ENCODE measurements around the gene LAD1. TPM values are rescaled to one million over a fixed set of nuclear protein-coding genes. Genes with fewer than 3 reads are reported as not detected.

The LAD1 gene
- polyA plus RNA-seq, 2 of the 4 experiments (the other 2 are of a cell fraction) = 0.19 to 1.1 TPM

DNA sequence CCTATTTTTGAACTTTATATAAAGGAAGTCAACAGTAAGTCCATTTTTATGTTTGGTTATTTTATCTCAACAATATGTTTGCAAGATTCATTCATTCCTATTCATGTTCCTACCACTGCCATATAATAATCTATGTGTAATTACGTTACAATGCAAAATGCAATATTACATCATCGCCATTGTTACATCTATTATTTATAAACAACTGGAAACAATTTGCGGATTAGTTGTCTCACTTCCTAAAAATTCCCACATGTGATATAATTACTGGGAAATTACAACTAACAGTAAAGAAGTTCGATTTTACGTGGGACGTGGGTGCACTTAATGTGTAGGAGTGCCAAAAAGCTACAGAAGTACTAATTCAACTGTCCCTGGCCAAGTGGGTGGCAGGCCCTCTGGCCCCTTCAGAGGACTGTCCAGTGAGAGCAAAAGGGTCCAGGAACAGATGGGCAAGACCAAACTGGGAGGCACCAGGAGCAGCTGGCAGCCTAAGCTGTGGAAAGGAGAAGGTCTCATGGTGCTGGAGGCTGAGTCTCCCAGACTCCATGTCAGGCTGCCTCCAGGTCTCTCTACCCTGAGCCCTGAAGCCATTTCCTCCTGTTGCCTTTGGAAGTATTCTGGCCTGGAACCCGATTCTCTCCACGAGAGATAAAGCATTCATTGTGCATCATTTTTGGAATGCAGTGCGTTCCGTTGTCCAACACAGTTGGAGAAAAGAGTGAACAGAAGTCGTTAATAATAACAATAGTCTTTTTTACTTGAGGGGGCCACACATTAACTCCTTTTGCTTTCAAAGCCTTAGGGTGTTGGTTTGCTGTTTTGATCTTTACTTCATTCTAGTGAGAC lies 64.6 kb downstream of the LAD1 start:
- Histone ChIP-seq H3K9me3 (no peaks in the 10 kb centered on the region), H3K4me3 (no peak overlapping the region), H3K4me1 (no peaks in the 10 kb centered on the region), H3K27ac (no peak overlapping the region), H3K4me2 (no peak overlapping the region)
- no peak for TF ChIP-seq MYC (IDR thresholded peaks at IDR 0.05; ENCODE audit: borderline replicate concordance, low read length)
- no peak for TF ChIP-seq ZFP36 (IDR thresholded peaks at IDR 0.05; ENCODE audit: borderline replicate concordance, partially characterized antibody)
- no peak for TF ChIP-seq ZNF302 (CRISPR knock-in tag; IDR thresholded peaks at IDR 0.05)
- TF ChIP-seq RFX5 (IDR thresholded peaks at IDR 0.05) = no peak
- TF ChIP-seq, protein P1, sequence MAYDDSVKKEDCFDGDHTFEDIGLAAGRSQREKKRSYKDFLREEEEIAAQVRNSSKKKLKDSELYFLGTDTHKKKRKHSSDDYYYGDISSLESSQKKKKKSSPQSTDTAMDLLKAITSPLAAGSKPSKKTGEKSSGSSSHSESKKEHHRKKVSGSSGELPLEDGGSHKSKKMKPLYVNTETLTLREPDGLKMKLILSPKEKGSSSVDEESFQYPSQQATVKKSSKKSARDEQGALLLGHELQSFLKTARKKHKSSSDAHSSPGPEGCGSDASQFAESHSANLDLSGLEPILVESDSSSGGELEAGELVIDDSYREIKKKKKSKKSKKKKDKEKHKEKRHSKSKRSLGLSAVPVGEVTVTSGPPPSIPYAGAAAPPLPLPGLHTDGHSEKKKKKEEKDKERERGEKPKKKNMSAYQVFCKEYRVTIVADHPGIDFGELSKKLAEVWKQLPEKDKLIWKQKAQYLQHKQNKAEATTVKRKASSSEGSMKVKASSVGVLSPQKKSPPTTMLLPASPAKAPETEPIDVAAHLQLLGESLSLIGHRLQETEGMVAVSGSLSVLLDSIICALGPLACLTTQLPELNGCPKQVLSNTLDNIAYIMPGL (CRISPR knock-in tag; IDR thresholded peaks at IDR 0.05; ENCODE audit: borderline replicate concordance) = no peak
- DNase-seq (ENCODE audit: low read depth in 1 of 2, low spot score in 1 of 2) (no peak), ATAC-seq (no peak), FAIRE-seq (no peak)
- ChIA-PET CTCF (interaction anchor here (1.0 to 3.9 kb wide), 4 partner anchors 13 to 81 kb away, joined by 3 to 19 read pairs (median 3); no protein-coding TSS in a partner anchor), POLR2A (no interaction called here)
- WGBS (ENCODE audit: missing lambda C conversion rate) = 67% methylated on average over 11 of the region's 11 CpGs

DNA sequence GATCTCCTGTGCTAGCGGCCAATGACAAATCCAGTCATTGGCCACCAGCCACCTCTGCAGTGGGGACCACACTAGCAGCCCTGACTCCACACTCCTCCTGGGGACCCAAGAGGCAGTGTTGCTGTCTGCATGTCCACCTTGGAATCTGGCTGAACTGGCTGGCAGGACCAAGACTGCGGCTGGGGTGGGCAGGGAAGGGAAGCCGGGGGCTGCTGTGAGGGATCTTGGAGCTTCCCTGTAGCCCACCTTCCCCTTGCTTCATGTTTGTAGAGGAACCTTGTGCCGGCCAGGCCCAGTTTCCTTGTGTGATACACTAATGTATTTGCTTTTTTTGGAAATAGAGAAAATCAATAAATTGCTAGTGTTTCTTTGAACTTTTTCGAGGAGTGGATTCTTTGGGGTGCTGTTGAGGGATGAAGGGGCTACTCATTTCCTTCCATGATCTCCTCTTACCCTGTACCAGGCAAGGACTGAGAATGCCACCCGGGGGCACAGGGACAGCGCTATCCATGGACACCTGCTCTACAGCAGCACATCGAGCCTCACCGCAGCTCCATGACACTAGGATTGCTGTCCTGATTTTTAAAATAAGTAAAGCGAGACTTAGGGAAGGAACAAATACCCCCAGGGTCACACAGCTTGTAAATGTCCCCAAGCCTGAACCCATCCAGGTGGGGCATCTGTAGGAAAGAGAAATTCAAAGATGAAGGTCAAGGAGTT lies 66.3 kb downstream of the LAD1 start:
- TF ChIP-seq RFX5 (IDR thresholded peaks at IDR 0.05) (no peak), MAZ (IDR thresholded peaks at IDR 0.05; ENCODE audit: borderline replicate concordance, low read depth, low read length) (no peak), NFE2L2 (conservative IDR thresholded peaks at IDR 0.05; ENCODE audit: low read length) (no peak), ZNF302 (CRISPR knock-in tag; IDR thresholded peaks at IDR 0.05) (no peak), POLR2A (IDR thresholded peaks at IDR 0.05; ENCODE audit: low read length) (no peak), HOXB5 (CRISPR knock-in tag; IDR thresholded peaks at IDR 0.05) (no peak), NPAS2 (CRISPR knock-in tag; IDR thresholded peaks at IDR 0.05; ENCODE audit: borderline replicate concordance) (no peak), CHD2 (IDR thresholded peaks at IDR 0.05; ENCODE audit: low read length, partially characterized antibody) (no peak)
- TF ChIP-seq, protein P2, sequence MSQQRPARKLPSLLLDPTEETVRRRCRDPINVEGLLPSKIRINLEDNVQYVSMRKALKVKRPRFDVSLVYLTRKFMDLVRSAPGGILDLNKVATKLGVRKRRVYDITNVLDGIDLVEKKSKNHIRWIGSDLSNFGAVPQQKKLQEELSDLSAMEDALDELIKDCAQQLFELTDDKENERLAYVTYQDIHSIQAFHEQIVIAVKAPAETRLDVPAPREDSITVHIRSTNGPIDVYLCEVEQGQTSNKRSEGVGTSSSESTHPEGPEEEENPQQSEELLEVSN (IDR thresholded peaks at IDR 0.05; ENCODE audit: borderline replicate concordance, low read depth) = no peak
- Histone ChIP-seq H3K9me3 (no peaks in the 10 kb centered on the region), H3K4me3 (no peak overlapping the region), H3K4me2 (no peak overlapping the region), H3K4me1 (no peaks in the 10 kb centered on the region), H3K27ac (no peak overlapping the region)
- ChIA-PET POLR2A (no interaction called here), CTCF (interaction anchor here (1.9 to 5.1 kb wide), 4 partner anchors 15 to 79 kb away, joined by 4 to 32 read pairs (median 14); no protein-coding TSS in a partner anchor)
- FAIRE-seq (no peak), DNase-seq (ENCODE audit: low read depth in 1 of 2, low spot score in 1 of 2) (no peak), ATAC-seq (no peak)
- WGBS (ENCODE audit: missing lambda C conversion rate) = 81% methylated on average over 10 of the region's 10 CpGs

DNA sequence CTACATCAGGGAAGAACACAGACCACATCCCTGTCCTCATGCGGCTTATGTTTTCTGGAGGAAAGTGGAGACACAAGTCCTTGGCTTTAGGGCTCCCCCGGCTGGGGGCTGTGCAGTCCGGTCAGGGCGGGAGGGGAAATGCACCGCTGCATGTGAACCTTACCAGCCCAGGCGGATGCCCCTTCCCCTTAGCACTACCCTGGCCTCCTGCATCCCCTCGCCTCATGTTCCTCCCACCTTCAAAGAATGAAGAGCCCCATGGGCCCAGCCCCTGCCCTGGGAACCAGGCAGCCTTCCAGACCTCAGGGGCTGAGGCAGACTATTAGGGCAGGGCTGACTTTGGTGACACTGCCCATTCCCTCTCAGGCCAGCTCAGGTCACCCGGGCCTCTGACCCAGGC lies 67.1 kb downstream of the LAD1 start:
- H3K27ac ChIP-seq = no peak overlapping the region
- 76% methylated on average over 8 of the region's 8 CpGs for WGBS (ENCODE audit: missing lambda C conversion rate)
- CTCF ChIA-PET = interaction anchor here (1.9 to 5.1 kb wide), 4 partner anchors 15 to 78 kb away, joined by 4 to 32 read pairs (median 14); no protein-coding TSS in a partner anchor

More for the DNA sequence above, 67.1 kb downstream of the LAD1 start:
- Histone ChIP-seq H3K4me3 (no peak overlapping the region), H3K4me1 (no peaks in the 10 kb centered on the region), H3K4me2 (no peak overlapping the region), H3K9me3 (no peaks in the 10 kb centered on the region)
- POLR2A ChIA-PET = no interaction called here
- FAIRE-seq (no peak), DNase-seq (ENCODE audit: low read depth in 1 of 2, low spot score in 1 of 2) (no peak), ATAC-seq (no peak)
- TF ChIP-seq CBX2 (IDR thresholded peaks at IDR 0.05; ENCODE audit: borderline replicate concordance, low read depth) (no peak), POLR2AphosphoS2 (conservative IDR thresholded peaks at IDR 0.05; ENCODE audit: low read length) (no peak), MAZ (IDR thresholded peaks at IDR 0.05; ENCODE audit: borderline replicate concordance, low read depth, low read length) (no peak), EHMT2 (IDR thresholded peaks at IDR 0.05; ENCODE audit: low read depth) (no peak), FOSB (CRISPR knock-in tag; IDR thresholded peaks at IDR 0.05) (no peak), RCOR1 (IDR thresholded peaks at IDR 0.05; ENCODE audit: low read depth, low read length) (no peak), RARB (CRISPR knock-in tag; IDR thresholded peaks at IDR 0.05) (no peak), BHLHE40 (IDR thresholded peaks at IDR 0.05; ENCODE audit: low read depth, low read length) (no peak), HOXB13 (CRISPR knock-in tag; IDR thresholded peaks at IDR 0.05; ENCODE audit: low read depth) (no peak), MYC (IDR thresholded peaks at IDR 0.05; ENCODE audit: borderline replicate concordance, low read length) (no peak), ZNF302 (CRISPR knock-in tag; IDR thresholded peaks at IDR 0.05) (no peak), HOXA7 (CRISPR knock-in tag; IDR thresholded peaks at IDR 0.05) (no peak)
- TF ChIP-seq, protein P3, sequence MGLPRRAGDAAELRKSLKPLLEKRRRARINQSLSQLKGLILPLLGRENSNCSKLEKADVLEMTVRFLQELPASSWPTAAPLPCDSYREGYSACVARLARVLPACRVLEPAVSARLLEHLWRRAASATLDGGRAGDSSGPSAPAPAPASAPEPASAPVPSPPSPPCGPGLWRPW (IDR thresholded peaks at IDR 0.05) = no peak
- TF ChIP-seq, protein P4, sequence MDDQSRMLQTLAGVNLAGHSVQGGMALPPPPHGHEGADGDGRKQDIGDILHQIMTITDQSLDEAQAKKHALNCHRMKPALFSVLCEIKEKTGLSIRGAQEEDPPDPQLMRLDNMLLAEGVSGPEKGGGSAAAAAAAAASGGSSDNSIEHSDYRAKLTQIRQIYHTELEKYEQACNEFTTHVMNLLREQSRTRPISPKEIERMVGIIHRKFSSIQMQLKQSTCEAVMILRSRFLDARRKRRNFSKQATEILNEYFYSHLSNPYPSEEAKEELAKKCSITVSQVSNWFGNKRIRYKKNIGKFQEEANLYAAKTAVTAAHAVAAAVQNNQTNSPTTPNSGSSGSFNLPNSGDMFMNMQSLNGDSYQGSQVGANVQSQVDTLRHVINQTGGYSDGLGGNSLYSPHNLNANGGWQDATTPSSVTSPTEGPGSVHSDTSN (IDR thresholded peaks at IDR 0.05) = no peak

Data from A549 (cell line).